HG02678 (cell line): ENCODE data around the gene GOLGA8K.
"Not testable (repeated sequence)": the region's sequence is repeated elsewhere in the genome, so short reads cannot be mapped to it uniquely, and the experiment has no call there.

ENCODE experiments used
- ATAC-seq: cut with Tn5 transposase; IDR thresholded peaks from one replicate; pipeline ENCODE4 v1.9.1; 2021; ENCODE audit warnings: mild to moderate bottlenecking, moderate library complexity; ENCODE audit not compliant: unreplicated experiment

GOLGA8K gene

GRCh38 chr15:32358462-32358861 is 44.6 kb downstream of the GOLGA8K start:
- not testable (repeated sequence) for ATAC-seq

- ATAC-seq, result not testable (repeated sequence)
These were observed 46.2 kb downstream of the GOLGA8K start for GRCh38 chr15:32356909-32357308.

- not testable (repeated sequence) for ATAC-seq
These were observed 50.3 kb downstream of the GOLGA8K start for GRCh38 chr15:32352748-32353147.

DNA sequence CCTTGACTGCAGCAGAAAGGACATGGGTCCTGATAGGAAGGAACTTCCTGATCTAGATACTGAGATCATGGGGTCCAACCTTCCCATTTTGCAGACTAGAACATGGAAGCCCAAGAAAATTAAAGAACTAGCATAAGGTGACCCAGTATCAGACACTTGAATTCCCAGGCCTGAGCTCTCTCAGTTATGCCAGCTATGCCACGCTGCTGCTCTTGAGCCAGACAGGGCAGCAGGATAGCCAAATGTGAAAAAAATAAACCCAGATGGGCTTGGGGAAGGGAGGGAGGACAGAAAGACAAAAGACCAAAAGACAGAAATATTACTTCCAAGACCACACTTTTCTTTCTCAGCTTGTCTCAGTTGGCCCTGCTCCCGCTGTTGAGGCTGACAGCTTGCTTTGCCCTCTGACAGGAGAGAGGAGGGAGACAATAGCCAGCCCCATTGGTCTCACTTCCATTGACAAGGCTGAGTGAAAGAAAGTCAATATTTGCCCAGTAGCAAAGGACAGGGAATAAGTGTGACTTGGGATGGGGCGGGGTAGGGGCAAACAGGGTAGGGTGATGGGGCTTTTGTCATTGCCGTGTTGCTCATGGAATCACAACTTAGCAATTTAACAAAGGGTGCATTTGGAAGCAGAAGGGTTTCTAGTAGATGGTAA is 52.4 kb downstream of the GOLGA8K start:
- ATAC-seq, result not testable (repeated sequence)

- ATAC-seq, result not testable (repeated sequence)
These were observed 56.1 kb downstream of the GOLGA8K start for GRCh38 chr15:32347037-32347436.

GRCh38 chr15:32345978-32346547 is 57.0 kb downstream of the GOLGA8K start:
- not testable (repeated sequence) for ATAC-seq

DNA sequence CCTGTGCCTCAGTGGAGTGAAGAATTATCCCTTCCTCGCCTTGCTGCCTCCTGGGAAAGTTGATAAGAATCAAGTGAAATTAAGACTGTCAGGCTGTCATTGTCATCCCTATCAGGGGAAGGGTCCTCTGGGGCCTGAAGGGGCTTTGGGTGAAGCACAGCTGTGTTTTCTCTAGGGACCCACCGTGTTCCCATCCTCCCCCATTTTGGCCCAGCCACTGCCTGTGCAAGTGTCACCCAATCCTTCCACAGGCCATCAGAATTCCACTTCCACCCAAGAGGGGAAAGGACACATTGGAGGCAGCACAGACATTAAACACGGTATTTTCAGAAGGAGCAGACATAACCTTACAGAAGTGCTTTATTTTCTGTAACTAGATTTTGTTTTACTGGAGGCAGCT is 59.2 kb downstream of the GOLGA8K start:
- ATAC-seq, result not testable (repeated sequence)
